HCT116 (cell line): Measurements from ENCODE around the gene TAS2R3. TPM values are rescaled to one million over a fixed set of nuclear protein-coding genes. Genes with fewer than 3 reads are reported as not detected.

Experiments used
- ATAC-seq: fragments of 200-7000 bp; cut with Tn5 transposase; 2 replicates; pipeline ENCODE4 v1.9.1; 2020; ENCODE audit warnings: mild to moderate bottlenecking, moderate library complexity
- BruUV-seq: library from RNA; stranded (reverse); fragments of 400-500 nt; replicated peaks from 2 replicates; lab custom pipeline; 2021; lab: Mats Ljungman, UMichigan
- CTCF ChIA-PET: fragments of 300-600 bp; sonication (Branson Sonifier 250); formaldehyde crosslinking; loops from one replicate; lab custom pipeline; 2021; ENCODE audit warnings: antibody characterized with exemption; lab: Charles Lee
- POLR2A ChIA-PET: fragments of 300-600, 350-600 bp; sonication (Branson Sonifier 250); formaldehyde crosslinking; loops from one replicate; lab custom pipeline; 2021; ENCODE audit warnings: antibody characterized with exemption; lab: Charles Lee
- RAD21 ChIA-PET, 2 experiments: fragments of 300-600 bp; sonication (Branson Sonifier 250); formaldehyde crosslinking; loops; one replicate each; lab custom pipeline; 2023; ENCODE audit warnings: low total read pairs in 2 of 2; ENCODE audit not compliant: uncharacterized antibody in 2 of 2, unreplicated experiment in 2 of 2, low non-redundant PET in 1 of 2; lab: Charles Lee
- DNase-seq: peaks from one replicate; pipeline ENCODE4 v3.0.0-alpha.2; 2010; ENCODE audit warnings: low read depth, low spot score
- H2AFZ ChIP-seq: fragments of 200-600 bp; shearing (Covaris generic), sonication (generic); 2 replicates; pipeline ENCODE4 v1.6.1; 2017; ENCODE audit warnings: low read depth, mixed run types, mixed read lengths, antibody characterized with exemption, low read length; ENCODE audit not compliant: poor library complexity, severe bottlenecking
- H3K27ac ChIP-seq: 2 replicates; pipeline ENCODE4 v1.5.1; 2012; ENCODE audit warnings: low read depth, low read length
- H3K27me3 ChIP-seq: fragments of 200-600 bp; sonication (generic); 2 replicates; pipeline ENCODE4 v1.6.1; 2016; ENCODE audit warnings: mixed run types, low read length, mixed read lengths; ENCODE audit not compliant: insufficient read depth
- H3K36me3 ChIP-seq, 2 experiments: fragments of 200-500 bp in 1 of 2; fragments of 200-600 bp in 1 of 2; sonication (Bioruptor generic) in 1 of 2; sonication (generic) in 1 of 2; 2 replicates each; pipeline versions ENCODE4 v1.5.1 to v1.6.1; 2014 to 2016; ENCODE audit warnings: low read length in 2 of 2, inconsistent platforms in 1 of 2, mixed read lengths in 1 of 2, mixed run types in 1 of 2; ENCODE audit not compliant: insufficient read depth in 2 of 2, control insufficient read depth in 1 of 2
- H3K4me1 ChIP-seq, 2 experiments: fragments of 200-600 bp in 1 of 2; sonication (generic) in 1 of 2; 2 replicates each; pipeline versions ENCODE4 v1.5.1 to v1.6.1; 2012 to 2017; ENCODE audit warnings: low read length in 2 of 2, inconsistent platforms in 1 of 2, mild to moderate bottlenecking in 1 of 2, mixed read lengths in 1 of 2, mixed run types in 1 of 2, moderate library complexity in 1 of 2; ENCODE audit not compliant: insufficient read depth in 2 of 2, control insufficient read depth in 1 of 2
- H3K4me2 ChIP-seq: fragments of 200-600 bp; sonication (generic); 2 replicates; pipeline ENCODE4 v1.6.1; 2017; ENCODE audit warnings: mixed run types, low read length, mixed read lengths
- H3K4me3 ChIP-seq, 2 experiments: fragments of 200-600 bp in 1 of 2; sonication (generic) in 1 of 2; replicated peaks in 1 of 2; 2 replicates each; pipeline ENCODE4 v1.5.1; 2011 to 2016; ENCODE audit warnings: low read length in 2 of 2, control low read depth in 1 of 2, low read depth in 1 of 2, mild to moderate bottlenecking in 1 of 2, mixed read lengths in 1 of 2, mixed run types in 1 of 2
- H3K79me2 ChIP-seq: fragments of 200-600 bp; sonication (generic); 2 replicates; pipeline ENCODE4 v1.6.1; 2017; ENCODE audit warnings: mild to moderate bottlenecking, mixed run types, low read length, moderate library complexity, mixed read lengths; ENCODE audit not compliant: insufficient read depth
- H3K9ac ChIP-seq: fragments of 200-600 bp; sonication (generic); 2 replicates; pipeline ENCODE4 v1.6.1; 2016; ENCODE audit warnings: low read length, mixed read lengths
- H3K9me2 ChIP-seq: fragments of 200-600 bp; sonication (generic), shearing (Covaris generic); 2 replicates; pipeline ENCODE4 v1.6.1; 2017; ENCODE audit warnings: mixed run types, mild to moderate bottlenecking, moderate library complexity; ENCODE audit not compliant: insufficient read depth
- H3K9me3 ChIP-seq, 2 experiments: fragments of 200-500 bp in 1 of 2; fragments of 200-600 bp in 1 of 2; sonication (Bioruptor generic) in 1 of 2; sonication (generic) in 1 of 2; 2 replicates each; pipeline ENCODE4 v1.6.1; 2014 to 2017; ENCODE audit warnings: low read length in 2 of 2, mixed read lengths in 2 of 2, inconsistent platforms in 1 of 2, low read depth in 1 of 2, mild to moderate bottlenecking in 1 of 2, mixed run types in 1 of 2, moderate library complexity in 1 of 2; ENCODE audit not compliant: control insufficient read depth in 1 of 2, insufficient read depth in 1 of 2
- H4K20me1 ChIP-seq: fragments of 200-600 bp; sonication (generic), shearing (Covaris generic); 2 replicates; pipeline ENCODE4 v1.6.1; 2017; ENCODE audit warnings: mixed run types, mild to moderate bottlenecking, moderate library complexity; ENCODE audit not compliant: insufficient read depth
- CBX3 ChIP-seq: IDR thresholded peaks from 2 replicates; pipeline ENCODE4 v1.6.1; 2012; ENCODE audit warnings: low read depth
- CTCF ChIP-seq, 3 experiments: fragments of 200-600 bp in 1 of 3; sonication (generic) in 1 of 3; IDR thresholded peaks in 2 of 3; conservative IDR thresholded peaks in 1 of 3; 2 replicates each; pipeline ENCODE4 v1.5.1; 2012 to 2017; ENCODE audit warnings: low read depth in 2 of 3, low read length in 2 of 3, antibody characterized with exemption in 1 of 3, borderline replicate concordance in 1 of 3, control low read depth in 1 of 3, mild to moderate bottlenecking in 1 of 3, mixed read lengths in 1 of 3, mixed run types in 1 of 3, moderate library complexity in 1 of 3; ENCODE audit not compliant: insufficient read depth in 1 of 3
- MAX ChIP-seq: IDR thresholded peaks from 2 replicates; pipeline ENCODE4 v1.6.1; 2012
- RAD21 ChIP-seq: IDR thresholded peaks from 2 replicates; pipeline ENCODE4 v1.6.1; 2012; ENCODE audit warnings: low read depth, mild to moderate bottlenecking
- SRF ChIP-seq: IDR thresholded peaks from 2 replicates; pipeline ENCODE4 v1.6.1; 2012; ENCODE audit warnings: low read depth
- TCF7L2 ChIP-seq: IDR thresholded peaks from 2 replicates; pipeline ENCODE4 v1.7.0; 2011; ENCODE audit warnings: borderline replicate concordance, inconsistent platforms; ENCODE audit not compliant: insufficient read depth, insufficient read length; ENCODE audit errors: extremely low read depth
- YY1 ChIP-seq: IDR thresholded peaks from 2 replicates; pipeline ENCODE4 v1.6.1; 2011; ENCODE audit warnings: low read length, low read depth, moderate library complexity, mild to moderate bottlenecking; ENCODE audit not compliant: insufficient replicate concordance; ENCODE audit errors: extremely low read depth
- ZNF274 ChIP-seq: fragments of 200-500 bp; sonication (Bioruptor generic); IDR thresholded peaks from 2 replicates; pipeline ENCODE4 v1.6.1; 2014; ENCODE audit warnings: mild to moderate bottlenecking, low read depth, low read length, inconsistent platforms
- intact Hi-C: fragments of 100-400 bp; cut with micrococcal nuclease; formaldehyde crosslinking; loops from 2 replicates; pipeline ENCODE4 v1.10.0; 2022
- total RNA-seq: library from RNA; stranded (reverse); gene quantifications from one replicate; pipeline ENCODE4 v1.2.1, GENCODE V29; 2021; ENCODE audit not compliant: unreplicated experiment
- TF ChIP-seq, protein P1 (sequence below): IDR thresholded peaks from 2 replicates; pipeline ENCODE4 v1.6.1; 2011; ENCODE audit warnings: mild to moderate bottlenecking, low read length, moderate library complexity; ENCODE audit not compliant: insufficient replicate concordance; ENCODE audit errors: extremely low read depth

TAS2R3 gene
- total RNA-seq, 1 experiment from 2014 or later: 1.4 TPM

DNA sequence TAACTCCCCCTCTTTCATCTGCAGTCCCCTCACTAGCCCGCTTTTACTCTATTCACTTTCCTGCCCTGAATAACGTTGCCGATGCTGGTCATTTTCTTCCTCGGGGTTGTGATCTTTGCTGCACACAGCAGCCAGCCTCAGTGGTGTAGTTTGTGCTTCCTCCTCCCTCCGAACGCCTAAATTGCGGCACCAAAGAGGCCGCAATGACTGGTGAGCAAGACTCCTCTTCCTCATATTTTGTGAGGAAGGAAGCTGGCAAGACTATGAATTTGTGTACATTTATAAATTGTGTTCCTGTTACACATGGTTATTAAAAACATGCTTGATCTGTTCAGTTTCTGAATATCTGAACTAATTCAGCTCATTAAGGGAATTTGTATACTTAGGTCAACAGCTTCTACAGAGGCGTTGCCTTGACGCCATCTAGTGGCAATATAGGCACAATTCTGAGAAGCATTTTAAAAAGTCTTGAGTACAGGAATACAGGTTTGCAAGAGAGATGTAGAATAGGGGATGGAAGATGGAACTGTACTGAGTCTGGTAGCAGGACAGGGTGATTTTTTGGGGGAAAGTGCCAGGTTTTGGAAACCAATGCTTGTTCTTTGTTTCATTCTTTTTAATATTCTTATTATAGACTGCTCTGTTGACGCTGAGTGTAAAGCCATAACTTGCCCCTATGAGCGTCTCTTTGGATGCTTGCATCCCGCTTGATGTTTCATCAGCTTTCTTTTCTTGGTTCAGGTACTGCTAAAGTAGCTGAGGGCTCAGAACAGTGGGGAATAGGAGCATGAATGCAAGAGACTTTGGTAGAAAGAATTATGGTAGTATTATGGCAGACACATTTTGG lies 22.0 kb downstream of the TAS2R3 start:
- no peak overlapping the region for H3K4me3 ChIP-seq
- H3K27me3 ChIP-seq: no peaks in the 10 kb centered on the region
- no peak overlapping the region for H3K9ac ChIP-seq
- H4K20me1 ChIP-seq: no peaks in the 10 kb centered on the region
- no peaks in the 10 kb centered on the region for H3K9me3 ChIP-seq
- peak; percentile 86 for ATAC-seq
- no peak overlapping the region for H3K4me2 ChIP-seq
- ChIA-PET CTCF (interaction anchor here (0.6 to 1.5 kb wide), 9 partner anchors 17 to 134 kb away, joined by 3 to 11 read pairs (median 3); partner anchors contain the start of gene SSBP1), POLR2A (no interaction called here), RAD21 (no interaction called here)
- H3K79me2 ChIP-seq: no peaks in the 10 kb centered on the region
- H3K4me1 ChIP-seq: no peaks in the 10 kb centered on the region
- TF ChIP-seq YY1 (no peak), CBX3 (no peak), RAD21 (peak; percentile 60), CTCF (IDR thresholded peaks at IDR 0.05 in 2 of 3, conservative IDR thresholded peaks at IDR 0.05 in 1 of 3; ENCODE audit: borderline replicate concordance in 1 of 3, insufficient read depth in 1 of 3, low read depth in 2 of 3, low read length in 2 of 3) (peak; percentile 45 to 91 (median 80); a peak in 5 of 6 replicates)
- intact Hi-C loops: loop anchor here (5.0 kb wide), 1 partner anchor 134 kb away; no protein-coding TSS in a partner anchor
- DNase-seq: peak; percentile 36
- H3K9me2 ChIP-seq: no peaks in the 10 kb centered on the region
- 0 out of 4 replicates have a peak, but pooled peaks cover under 1 to 3% of the 10 kb centered on the region in 2 experiments for H3K36me3 ChIP-seq
- no TSS peak for BruUV-seq
- no peak overlapping the region for H2AFZ ChIP-seq
- H3K27ac ChIP-seq: no peak overlapping the region

DNA sequence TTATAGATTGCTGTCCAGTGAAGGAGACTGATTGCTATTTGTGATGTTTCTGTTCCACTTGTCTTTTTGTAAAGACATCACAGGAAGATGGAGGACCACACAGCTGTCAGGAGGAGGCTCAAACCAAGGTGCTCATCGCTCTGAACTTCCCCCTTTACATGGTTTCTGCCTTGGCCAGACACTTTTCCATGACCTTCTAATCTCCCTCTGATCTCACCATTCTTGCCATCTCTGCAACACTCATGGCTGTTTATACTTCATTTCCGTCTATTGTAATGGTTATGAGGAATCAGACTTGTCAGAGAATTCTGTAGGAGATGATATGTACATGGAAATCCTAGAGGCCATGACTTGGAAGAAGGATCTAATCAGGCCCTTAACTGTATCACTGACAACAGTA lies 24.4 kb downstream of the TAS2R3 start:
- CTCF ChIA-PET: no interaction called here
- POLR2A ChIA-PET: no interaction called here
- ATAC-seq (no peak), DNase-seq (no peak)
- H3K9me3 ChIP-seq: no peaks in the 10 kb centered on the region
- no peak overlapping the region for H3K9ac ChIP-seq
- H3K79me2 ChIP-seq: no peaks in the 10 kb centered on the region
- H3K27me3 ChIP-seq: no peaks in the 10 kb centered on the region
- H3K9me2 ChIP-seq: no peaks in the 10 kb centered on the region
- intact Hi-C loops: loop anchor here (5.0 kb wide), 1 partner anchor 136 kb away; no protein-coding TSS in a partner anchor
- no peak overlapping the region for H3K4me2 ChIP-seq
- H2AFZ ChIP-seq: no peak overlapping the region
- RAD21 ChIA-PET: no interaction called here
- no peak overlapping the region for H3K27ac ChIP-seq
- 0 out of 4 replicates have a peak, but pooled peaks cover 2 to 3% of the 10 kb centered on the region in 2 experiments for H3K36me3 ChIP-seq
- no peaks in the 10 kb centered on the region for H4K20me1 ChIP-seq
- BruUV-seq: no TSS peak
- H3K4me1 ChIP-seq: no peaks in the 10 kb centered on the region
- H3K4me3 ChIP-seq: no peak overlapping the region
- TF ChIP-seq MAX: no peak
- no peak for TF ChIP-seq TCF7L2
- TF ChIP-seq, protein P1, sequence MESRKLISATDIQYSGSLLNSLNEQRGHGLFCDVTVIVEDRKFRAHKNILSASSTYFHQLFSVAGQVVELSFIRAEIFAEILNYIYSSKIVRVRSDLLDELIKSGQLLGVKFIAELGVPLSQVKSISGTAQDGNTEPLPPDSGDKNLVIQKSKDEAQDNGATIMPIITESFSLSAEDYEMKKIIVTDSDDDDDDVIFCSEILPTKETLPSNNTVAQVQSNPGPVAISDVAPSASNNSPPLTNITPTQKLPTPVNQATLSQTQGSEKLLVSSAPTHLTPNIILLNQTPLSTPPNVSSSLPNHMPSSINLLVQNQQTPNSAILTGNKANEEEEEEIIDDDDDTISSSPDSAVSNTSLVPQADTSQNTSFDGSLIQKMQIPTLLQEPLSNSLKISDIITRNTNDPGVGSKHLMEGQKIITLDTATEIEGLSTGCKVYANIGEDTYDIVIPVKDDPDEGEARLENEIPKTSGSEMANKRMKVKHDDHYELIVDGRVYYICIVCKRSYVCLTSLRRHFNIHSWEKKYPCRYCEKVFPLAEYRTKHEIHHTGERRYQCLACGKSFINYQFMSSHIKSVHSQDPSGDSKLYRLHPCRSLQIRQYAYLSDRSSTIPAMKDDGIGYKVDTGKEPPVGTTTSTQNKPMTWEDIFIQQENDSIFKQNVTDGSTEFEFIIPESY: no peak
- TF ChIP-seq CTCF (IDR thresholded peaks at IDR 0.05 in 2 of 3, conservative IDR thresholded peaks at IDR 0.05 in 1 of 3; ENCODE audit: borderline replicate concordance in 1 of 3, insufficient read depth in 1 of 3, low read depth in 2 of 3, low read length in 2 of 3): no peak
- no peak for TF ChIP-seq SRF
- TF ChIP-seq ZNF274: no peak
